ENCODE data around the gene GTF3A. TPM values are rescaled to one million over a fixed set of nuclear protein-coding genes. Genes with fewer than 3 reads are reported as not detected.
"Not testable (repeated sequence)": the region's sequence is repeated elsewhere in the genome, so short reads cannot be mapped to it uniquely, and the experiment has no call there.

GTF3A gene
- total and polyA plus RNA-seq, 2 of the 4 experiments (the other 2 are of a cell fraction) = 74.1 to 116 TPM

- H3K4me3 ChIP-seq (ENCODE audit: insufficient read depth, low read depth, low read length) = no peak overlapping the region
- H4K91ac ChIP-seq (ENCODE audit: insufficient read depth, low read depth, low read length) = no peak overlapping the region
- dilution Hi-C loops (cut with HindIII; ENCODE audit: low sequenced_read_pairs, unreplicated experiment) (no loop called here), intact Hi-C loops (cut with micrococcal nuclease) (no loop called here), in situ Hi-C loops (cut with MboI; ENCODE audit: low sequenced_read_pairs) (no loop called here)
- no peak overlapping the region for H4K8ac ChIP-seq (ENCODE audit: low read depth in 2 of 2, low read length in 2 of 2)
- TF ChIP-seq BHLHE40 (IDR thresholded peaks at IDR 0.05; ENCODE audit: low read depth, low read length) = no peak
- no peak for TF ChIP-seq CHD1 (IDR thresholded peaks at IDR 0.05; ENCODE audit: low read depth, low read length)
- TF ChIP-seq CTCF (conservative IDR thresholded peaks at IDR 0.05; ENCODE audit: low read depth, low read length) = no peak
- no peak for TF ChIP-seq MXI1 (IDR thresholded peaks at IDR 0.05; ENCODE audit: borderline replicate concordance, low read depth, low read length)
- TF ChIP-seq RAD21 (IDR thresholded peaks at IDR 0.05; ENCODE audit: low read length) = no peak
- no peak for TF ChIP-seq SMC3 (IDR thresholded peaks at IDR 0.05; ENCODE audit: low read depth, low read length)
- no peak for TF ChIP-seq NFE2L2 (IDR thresholded peaks at IDR 0.05; ENCODE audit: low read depth, low read length)
- no peak for TF ChIP-seq CEBPB (IDR thresholded peaks at IDR 0.05; ENCODE audit: low read depth, low read length)
- no peak for TF ChIP-seq FOS (IDR thresholded peaks at IDR 0.05; ENCODE audit: low read depth, low read length)
- H3K4me1 ChIP-seq (ENCODE audit: control insufficient read depth, insufficient read depth, low read length) = no peaks in the 10 kb centered on the region
- no peaks in the 10 kb centered on the region for H3K9me3 ChIP-seq (ENCODE audit: control insufficient read depth, insufficient read depth, low read length)
- no peak overlapping the region for H3K4me2 ChIP-seq (ENCODE audit: low read depth, low read length)
- H4K5ac ChIP-seq (ENCODE audit: low read depth, low read length) = no peak overlapping the region
- no peak overlapping the region for H3K14ac ChIP-seq (replicated peaks; ENCODE audit: low read depth, low read length)
- H3K23ac ChIP-seq (ENCODE audit: low read depth, low read length) = no peak overlapping the region
- DNase-seq (no peak), ATAC-seq (ENCODE audit: low read depth) (no peak)
- no peak overlapping the region for H3K27ac ChIP-seq (ENCODE audit: insufficient read depth, low read length)
- H3K56ac ChIP-seq (ENCODE audit: extremely low read depth, insufficient read depth, low read length) = no peak overlapping the region
- H2AFZ ChIP-seq (replicated peaks; ENCODE audit: low read length, poor library complexity) = no peak overlapping the region
- H3K18ac ChIP-seq (ENCODE audit: low read depth, low read length) = no peak overlapping the region
- no peaks in the 10 kb centered on the region for H3K79me1 ChIP-seq (ENCODE audit: low read depth in 1 of 2, low read length in 2 of 2)
- H3K36me3 ChIP-seq (ENCODE audit: control insufficient read depth, insufficient read depth, low read length) = no peaks in the 10 kb centered on the region
- no peak overlapping the region for H2BK20ac ChIP-seq (ENCODE audit: low read depth, low read length)
- H3K9ac ChIP-seq (ENCODE audit: low read depth, low read length) = no peak overlapping the region
- no peak overlapping the region for H2BK5ac ChIP-seq (ENCODE audit: low read depth, low read length, poor library complexity, severe bottlenecking)
- no peaks in the 10 kb centered on the region for H4K20me1 ChIP-seq (ENCODE audit: insufficient read depth, low read length)
- peaks cover 20% of the 10 kb centered on the region for H3K27me3 ChIP-seq (ENCODE audit: control insufficient read depth, insufficient read depth, low read length)
- no peak overlapping the region for H3K4ac ChIP-seq (ENCODE audit: low read depth, low read length)
- no CpG with 5 or more reads among the region's 4 CpGs for WGBS, 2 experiments (ENCODE audit: extremely low coverage in 2 of 2, insufficient read length in 1 of 2)
- no peak overlapping the region for H2AK5ac ChIP-seq (ENCODE audit: low read depth, low read length)
- no TSS peak for BruUV-seq (replicated peaks)
- no peaks in the 10 kb centered on the region for H3K9me1 ChIP-seq (ENCODE audit: insufficient read depth, low read length)
- CTCF ChIA-PET = no interaction called here
- H2BK120ac ChIP-seq (ENCODE audit: low read depth, low read length) = no peak overlapping the region
- H2AK9ac ChIP-seq (replicated peaks; ENCODE audit: low read depth, low read length, poor library complexity) = no peak overlapping the region
- POLR2A ChIA-PET (ENCODE audit: unreplicated experiment) = no interaction called here
- H2BK15ac ChIP-seq (ENCODE audit: low read depth, low read length) = no peak overlapping the region
Observed at GRCh38 chr13:27398360-27398759, 26.1 kb upstream of the GTF3A start.

- H2BK5ac ChIP-seq (ENCODE audit: low read depth, low read length, poor library complexity, severe bottlenecking); H3K9ac ChIP-seq (ENCODE audit: low read depth, low read length); H4K91ac ChIP-seq (ENCODE audit: insufficient read depth, low read depth, low read length); BruUV-seq (replicated peaks); H2AK5ac ChIP-seq (ENCODE audit: low read depth, low read length); H4K8ac ChIP-seq (ENCODE audit: low read depth in 2 of 2, low read length in 2 of 2); H3K4me2 ChIP-seq (ENCODE audit: low read depth, low read length); POLR2A ChIA-PET (ENCODE audit: unreplicated experiment); H2AFZ ChIP-seq (replicated peaks; ENCODE audit: low read length, poor library complexity); H3K23ac ChIP-seq (ENCODE audit: low read depth, low read length); H2BK20ac ChIP-seq (ENCODE audit: low read depth, low read length); H3K56ac ChIP-seq (ENCODE audit: extremely low read depth, insufficient read depth, low read length); dilution Hi-C loops (cut with HindIII; ENCODE audit: low sequenced_read_pairs, unreplicated experiment); H3K14ac ChIP-seq (replicated peaks; ENCODE audit: low read depth, low read length); H4K20me1 ChIP-seq (ENCODE audit: insufficient read depth, low read length); H3K9me3 ChIP-seq (ENCODE audit: control insufficient read depth, insufficient read depth, low read length); DNase-seq; H3K4me1 ChIP-seq (ENCODE audit: control insufficient read depth, insufficient read depth, low read length); H3K27ac ChIP-seq (ENCODE audit: insufficient read depth, low read length); H2BK120ac ChIP-seq (ENCODE audit: low read depth, low read length); H2AK9ac ChIP-seq (replicated peaks; ENCODE audit: low read depth, low read length, poor library complexity); H3K4ac ChIP-seq (ENCODE audit: low read depth, low read length); H3K9me1 ChIP-seq (ENCODE audit: insufficient read depth, low read length); H4K5ac ChIP-seq (ENCODE audit: low read depth, low read length); in situ Hi-C loops (cut with MboI; ENCODE audit: low sequenced_read_pairs); H3K79me1 ChIP-seq (ENCODE audit: low read depth in 1 of 2, low read length in 2 of 2); ATAC-seq (ENCODE audit: low read depth); H2BK15ac ChIP-seq (ENCODE audit: low read depth, low read length); H3K36me3 ChIP-seq (ENCODE audit: control insufficient read depth, insufficient read depth, low read length); intact Hi-C loops (cut with micrococcal nuclease); H3K4me3 ChIP-seq (ENCODE audit: insufficient read depth, low read depth, low read length); H3K18ac ChIP-seq (ENCODE audit: low read depth, low read length): not testable (repeated sequence)
- H3K27me3 ChIP-seq (ENCODE audit: control insufficient read depth, insufficient read depth, low read length) = peaks cover 14% of the 10 kb centered on the region
- CTCF ChIA-PET = interaction anchor here (0.8 kb wide), 1 partner anchor 25 kb away, joined by 3 read pairs; no protein-coding TSS in a partner anchor
- 67% methylated on average over 4 of the region's 6 CpGs; no CpG with 5 or more reads in 1 of the 2 experiments for WGBS, 2 experiments (ENCODE audit: extremely low coverage in 2 of 2, insufficient read length in 1 of 2)
Observed at GRCh38 chr13:27400405-27400804, 24.0 kb upstream of the GTF3A start.

Data from IMR-90 (cell line).